PFSK-1 (cell line): ENCODE measurements around the gene PAQR6.

Experiments
- FOXP2 ChIP-seq: optimal IDR thresholded peaks from 2 replicates; pipeline ENCODE3; 2011; ENCODE audit warnings: borderline replicate concordance, control low read depth, inconsistent platforms; ENCODE audit not compliant: insufficient read depth; ENCODE audit errors: extremely low read length, extremely low read depth
- POLR2AphosphoS5 ChIP-seq: IDR thresholded peaks from 2 replicates; pipeline ENCODE4 v1.6.1; 2012; ENCODE audit warnings: low read depth, mild to moderate bottlenecking, control low read depth, low read length, moderate library complexity
- SIN3A ChIP-seq: IDR thresholded peaks from 2 replicates; pipeline ENCODE4 v1.6.1; 2012; ENCODE audit warnings: mild to moderate bottlenecking, low read length, moderate library complexity, borderline replicate concordance; ENCODE audit not compliant: insufficient read depth
- TAF1 ChIP-seq: IDR thresholded peaks from 2 replicates; pipeline ENCODE4 v1.6.1; 2012; ENCODE audit warnings: low read length, control low read depth, borderline replicate concordance; ENCODE audit not compliant: insufficient read depth
- TF ChIP-seq, protein P1 (sequence below), 2 experiments: IDR thresholded peaks; 2 replicates each; pipeline versions ENCODE4 v1.6.1 to v1.8.0; 2011 to 2012; ENCODE audit warnings: low read depth in 2 of 2, low read length in 2 of 2, control low read depth in 1 of 2, inconsistent platforms in 1 of 2, mild to moderate bottlenecking in 1 of 2, moderate library complexity in 1 of 2; ENCODE audit not compliant: insufficient read depth in 1 of 2

Gene PAQR6

DNA sequence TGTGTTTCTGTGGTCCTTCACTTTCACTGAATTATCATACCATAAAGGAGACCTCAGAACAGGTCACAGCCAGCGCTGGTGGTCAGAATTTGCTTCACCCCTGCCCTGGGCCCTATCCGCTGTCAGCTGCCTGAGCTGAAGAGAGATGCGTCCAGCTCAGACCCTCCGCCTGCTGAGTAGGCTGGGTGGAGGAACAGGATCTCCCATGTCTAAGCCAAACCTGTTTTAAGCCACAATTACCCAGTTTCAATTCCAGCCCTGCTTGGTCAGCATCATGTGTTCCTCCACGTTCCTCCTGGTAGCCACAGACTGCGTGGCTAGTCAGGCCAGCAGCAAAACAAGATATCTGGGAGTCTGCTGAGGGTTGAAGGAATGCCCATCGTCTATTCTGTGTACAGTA lies 19.4 kb downstream of the PAQR6 start:
- TF ChIP-seq POLR2AphosphoS5 (no peak), TAF1 (no peak), FOXP2 (no peak), SIN3A (no peak)
- TF ChIP-seq, protein P1, sequence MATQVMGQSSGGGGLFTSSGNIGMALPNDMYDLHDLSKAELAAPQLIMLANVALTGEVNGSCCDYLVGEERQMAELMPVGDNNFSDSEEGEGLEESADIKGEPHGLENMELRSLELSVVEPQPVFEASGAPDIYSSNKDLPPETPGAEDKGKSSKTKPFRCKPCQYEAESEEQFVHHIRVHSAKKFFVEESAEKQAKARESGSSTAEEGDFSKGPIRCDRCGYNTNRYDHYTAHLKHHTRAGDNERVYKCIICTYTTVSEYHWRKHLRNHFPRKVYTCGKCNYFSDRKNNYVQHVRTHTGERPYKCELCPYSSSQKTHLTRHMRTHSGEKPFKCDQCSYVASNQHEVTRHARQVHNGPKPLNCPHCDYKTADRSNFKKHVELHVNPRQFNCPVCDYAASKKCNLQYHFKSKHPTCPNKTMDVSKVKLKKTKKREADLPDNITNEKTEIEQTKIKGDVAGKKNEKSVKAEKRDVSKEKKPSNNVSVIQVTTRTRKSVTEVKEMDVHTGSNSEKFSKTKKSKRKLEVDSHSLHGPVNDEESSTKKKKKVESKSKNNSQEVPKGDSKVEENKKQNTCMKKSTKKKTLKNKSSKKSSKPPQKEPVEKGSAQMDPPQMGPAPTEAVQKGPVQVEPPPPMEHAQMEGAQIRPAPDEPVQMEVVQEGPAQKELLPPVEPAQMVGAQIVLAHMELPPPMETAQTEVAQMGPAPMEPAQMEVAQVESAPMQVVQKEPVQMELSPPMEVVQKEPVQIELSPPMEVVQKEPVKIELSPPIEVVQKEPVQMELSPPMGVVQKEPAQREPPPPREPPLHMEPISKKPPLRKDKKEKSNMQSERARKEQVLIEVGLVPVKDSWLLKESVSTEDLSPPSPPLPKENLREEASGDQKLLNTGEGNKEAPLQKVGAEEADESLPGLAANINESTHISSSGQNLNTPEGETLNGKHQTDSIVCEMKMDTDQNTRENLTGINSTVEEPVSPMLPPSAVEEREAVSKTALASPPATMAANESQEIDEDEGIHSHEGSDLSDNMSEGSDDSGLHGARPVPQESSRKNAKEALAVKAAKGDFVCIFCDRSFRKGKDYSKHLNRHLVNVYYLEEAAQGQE (IDR thresholded peaks at IDR 0.05; ENCODE audit: insufficient read depth in 1 of 2, low read depth in 2 of 2, low read length in 2 of 2): no peak

DNA sequence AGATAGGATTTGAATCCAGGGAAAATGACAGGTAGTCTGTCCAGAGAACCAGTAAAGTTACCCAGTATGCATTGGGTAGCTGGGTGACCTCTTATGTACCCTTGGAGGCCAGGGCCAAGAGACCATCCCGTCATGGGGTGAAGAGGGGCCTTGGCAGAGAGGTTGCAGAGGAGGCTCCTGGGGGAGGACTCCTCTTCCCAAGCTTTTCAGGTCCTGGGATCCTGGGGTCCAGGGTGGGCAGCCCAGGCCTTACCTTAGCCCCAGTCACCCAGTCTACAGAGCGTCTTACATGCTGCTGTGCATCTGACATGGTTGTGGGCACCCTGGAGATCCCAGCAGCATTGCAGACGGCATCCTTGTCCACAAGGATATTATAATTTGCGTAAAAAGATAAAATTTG lies 21.1 kb downstream of the PAQR6 start:
- TF ChIP-seq FOXP2 (no peak), POLR2AphosphoS5 (no peak), TAF1 (no peak), SIN3A (no peak)
- TF ChIP-seq, protein P1 (IDR thresholded peaks at IDR 0.05; ENCODE audit: insufficient read depth in 1 of 2, low read depth in 2 of 2, low read length in 2 of 2): no peak

DNA sequence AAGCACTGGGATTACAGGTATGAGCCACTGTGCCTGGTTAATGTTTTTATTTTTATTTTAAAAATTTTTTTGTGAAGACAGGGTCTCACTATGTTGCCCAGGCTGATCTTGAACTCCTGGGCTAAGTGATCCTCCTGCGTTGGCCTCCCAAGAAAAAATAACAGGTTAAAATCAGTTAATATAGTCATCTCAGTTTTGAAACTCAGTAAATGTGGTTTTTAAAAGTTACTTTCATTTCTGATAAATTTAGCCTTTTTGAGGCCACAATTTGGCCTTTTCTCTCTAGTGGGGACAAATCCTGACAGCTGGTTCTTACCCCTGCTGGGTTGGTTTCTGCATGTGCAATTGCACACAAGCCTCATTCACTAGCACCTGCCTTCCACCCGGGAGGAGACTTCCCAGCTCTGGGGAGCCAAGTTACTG lies 21.7 kb downstream of the PAQR6 start:
- TF ChIP-seq TAF1 (no peak), POLR2AphosphoS5 (no peak), SIN3A (no peak), FOXP2 (no peak)
- TF ChIP-seq, protein P1 (IDR thresholded peaks at IDR 0.05; ENCODE audit: insufficient read depth in 1 of 2, low read depth in 2 of 2, low read length in 2 of 2): no peak

DNA sequence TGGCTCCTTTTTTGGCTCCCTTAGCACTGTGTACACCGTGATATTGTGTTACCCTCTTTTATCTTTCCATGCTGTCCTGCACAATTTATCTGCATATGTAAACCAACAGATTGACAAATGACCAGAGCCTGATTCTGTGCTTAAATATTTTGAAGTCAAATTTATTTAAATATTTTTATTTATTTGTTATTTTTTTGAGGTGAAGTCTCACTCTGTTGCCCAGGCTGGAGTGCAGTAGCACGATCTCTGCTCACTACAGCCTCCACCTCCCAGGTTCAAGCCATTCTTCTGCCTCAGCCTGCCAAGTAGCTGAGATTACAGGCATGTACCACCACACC lies 22.2 kb downstream of the PAQR6 start:
- TF ChIP-seq, protein P1 (IDR thresholded peaks at IDR 0.05; ENCODE audit: insufficient read depth in 1 of 2, low read depth in 2 of 2, low read length in 2 of 2): no peak
- no peak for TF ChIP-seq FOXP2

DNA sequence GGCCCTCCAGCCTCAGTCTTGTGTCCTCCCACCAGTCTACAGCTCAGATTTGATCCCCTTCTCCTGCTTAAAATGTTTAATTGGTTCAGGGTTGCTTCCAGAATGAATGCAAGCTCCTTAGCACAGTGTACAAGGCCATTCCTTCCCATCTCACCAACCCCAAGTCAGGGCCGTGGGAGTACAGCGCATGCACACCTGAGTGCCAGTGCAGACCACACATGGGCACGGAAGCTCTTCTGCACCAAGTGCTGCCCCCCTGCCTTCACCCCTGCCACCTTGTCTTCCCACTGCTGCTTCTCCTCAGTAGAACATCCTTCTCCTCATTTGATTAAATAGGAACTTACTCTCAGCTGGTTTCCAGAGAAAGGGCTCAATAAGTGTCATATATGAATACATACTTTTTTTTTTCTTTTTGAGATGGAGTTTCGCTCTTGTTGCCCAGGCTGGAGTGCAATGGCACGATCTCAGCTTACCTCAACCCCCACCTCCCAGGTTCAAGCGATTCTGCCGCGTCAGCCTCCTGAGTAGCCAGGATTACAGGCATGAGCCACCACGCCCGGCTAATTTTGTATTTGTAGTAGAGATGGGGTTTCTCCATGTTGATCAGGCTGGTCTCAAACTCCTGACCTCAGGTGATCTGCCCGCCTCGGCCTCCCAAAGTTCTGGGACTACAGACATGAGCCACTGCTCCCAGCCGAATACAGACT lies 25.7 kb downstream of the PAQR6 start:
- TF ChIP-seq POLR2AphosphoS5 (no peak), FOXP2 (no peak), TAF1 (no peak)
- TF ChIP-seq, protein P1 (IDR thresholded peaks at IDR 0.05; ENCODE audit: insufficient read depth in 1 of 2, low read depth in 2 of 2, low read length in 2 of 2): no peak
